ENCODE data around the gene AKT3.

The AKT3 gene

DNA sequence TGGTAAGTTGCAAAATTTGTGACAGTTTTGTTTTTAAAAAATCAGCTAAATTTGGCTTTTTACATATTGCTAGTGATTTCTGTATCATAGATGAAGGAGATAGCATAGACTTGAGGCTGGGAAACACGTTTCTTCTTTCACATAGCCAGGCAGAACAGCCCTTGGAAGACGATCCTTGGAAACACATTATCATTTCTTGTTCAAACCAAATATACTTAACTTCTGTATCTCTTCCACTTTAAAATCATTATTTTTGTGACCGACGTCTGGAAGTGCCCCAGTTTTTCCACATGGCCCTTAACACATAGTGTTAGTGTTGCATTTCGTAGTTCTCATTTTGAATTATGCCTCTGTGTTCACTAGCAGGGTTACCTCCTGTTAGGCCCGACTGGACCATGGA lies 400.7 kb downstream of the AKT3 start:
- no peak for DNase-seq

DNA sequence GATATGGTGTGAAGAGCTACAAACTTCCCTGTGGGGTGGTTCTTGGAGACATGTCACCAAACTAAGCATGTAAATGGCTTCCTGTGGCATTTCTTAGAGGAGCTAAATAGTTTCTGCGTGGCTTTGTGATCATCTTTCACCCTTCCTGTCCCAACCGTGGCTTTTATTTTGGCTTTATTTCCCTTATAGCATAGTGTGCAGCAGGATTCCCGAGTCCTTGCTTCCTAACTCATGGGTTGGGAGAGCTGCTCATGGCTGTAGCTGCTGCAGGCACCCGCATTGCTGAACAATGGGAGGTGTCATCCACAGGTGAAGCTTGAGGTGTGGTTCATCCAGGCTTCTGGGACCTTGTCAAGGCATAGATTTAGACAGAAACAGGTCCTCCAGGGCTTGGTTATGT lies 402.2 kb downstream of the AKT3 start:
- no peak for DNase-seq

DNA sequence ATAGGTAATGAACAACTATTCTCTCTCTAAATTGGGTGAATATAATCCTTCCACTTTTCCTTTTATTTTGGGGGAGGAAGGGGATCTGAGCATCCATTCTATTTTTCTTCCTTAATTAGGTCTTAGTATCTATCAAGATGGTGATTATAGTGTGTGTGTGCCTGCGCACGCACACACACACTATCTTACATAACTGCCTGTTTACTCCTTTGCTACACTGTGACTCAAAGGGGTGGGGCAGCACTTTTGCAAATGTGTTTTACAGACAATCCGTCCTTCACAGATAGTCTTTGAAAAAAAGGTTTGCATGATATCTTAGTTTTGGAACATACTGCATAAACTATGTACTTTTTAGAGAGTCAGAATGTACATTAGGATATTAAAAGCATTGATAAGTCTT lies 402.7 kb downstream of the AKT3 start:
- DNase-seq: no peak

DNA sequence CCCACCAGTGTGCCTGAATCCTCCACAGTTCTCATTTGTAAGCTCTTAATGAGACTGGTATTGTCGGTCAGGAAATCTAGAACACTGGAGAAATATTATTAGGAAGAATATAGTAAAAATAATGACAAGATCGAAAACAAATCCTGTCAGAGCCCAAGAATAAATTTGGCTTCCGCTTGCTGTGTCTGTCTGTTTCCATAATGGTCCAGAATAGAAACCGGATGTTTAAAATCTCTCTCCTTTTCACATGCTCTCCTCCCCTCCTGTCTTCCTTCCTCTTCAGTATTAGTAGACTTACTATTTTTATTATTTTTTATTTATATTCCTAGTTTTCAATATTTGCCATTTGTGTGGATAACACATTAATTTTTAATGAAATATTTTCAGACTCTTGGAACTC lies 406.5 kb downstream of the AKT3 start:
- no peak for DNase-seq

DNA sequence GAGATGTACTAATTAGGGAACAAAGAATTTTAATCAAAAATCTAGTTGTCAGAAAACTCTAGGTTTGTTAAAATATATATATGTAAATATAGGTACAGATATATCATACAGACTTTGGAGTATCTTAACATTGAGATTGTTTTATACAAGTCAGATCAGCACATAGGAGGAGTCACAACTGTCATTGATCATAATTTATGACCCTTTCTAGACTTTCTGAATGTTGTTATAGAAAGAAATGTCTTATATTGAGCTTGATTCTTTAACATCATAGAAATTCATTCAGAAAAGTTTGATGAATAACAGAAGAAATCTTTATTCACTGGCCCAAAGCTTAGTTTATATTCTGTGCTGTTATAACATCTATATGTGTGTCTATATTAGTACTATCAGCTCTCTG lies 408.4 kb downstream of the AKT3 start:
- no peak for DNase-seq

DNA sequence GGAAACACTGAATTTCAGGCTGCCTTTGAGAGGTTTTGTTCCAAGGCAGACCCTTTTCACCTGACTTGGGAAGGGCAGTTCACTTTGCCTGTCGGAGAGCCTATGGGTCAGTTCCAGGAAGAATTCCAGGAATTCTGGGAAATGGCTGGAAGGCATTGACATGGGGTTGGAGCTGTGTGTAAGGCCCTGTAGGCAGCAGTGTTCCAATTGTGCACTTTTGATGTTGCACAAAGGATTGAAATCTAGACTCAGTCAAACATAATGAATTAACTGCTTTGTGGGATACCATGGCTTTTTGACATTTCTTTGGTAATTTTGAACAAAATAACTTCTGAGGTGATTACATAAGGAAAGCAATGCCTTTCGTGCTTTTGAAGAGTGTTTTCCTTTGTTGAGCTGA lies 409.6 kb downstream of the AKT3 start:
- DNase-seq: no peak

DNA sequence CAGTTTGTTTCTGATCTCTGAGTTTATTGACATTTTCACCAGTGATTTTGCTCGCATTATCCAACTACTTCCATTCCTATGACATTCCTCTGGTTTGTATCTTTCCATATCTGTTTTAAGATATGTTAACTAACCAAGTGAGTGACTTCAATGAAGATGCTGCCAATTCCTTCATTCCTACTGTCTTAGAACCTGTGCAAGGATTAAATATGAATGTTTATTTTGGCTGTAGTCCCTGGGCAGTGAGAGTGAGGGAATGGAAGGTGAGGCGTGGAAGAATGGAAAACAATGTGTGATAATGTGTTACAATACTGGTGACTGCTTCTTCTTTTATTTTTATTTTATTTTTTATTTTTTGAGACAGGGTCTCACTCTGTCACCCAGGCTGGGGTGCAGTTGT lies 411.2 kb downstream of the AKT3 start:
- no peak for DNase-seq

All from NCI-H1048 (cell line).